AG04450 (cell line): ENCODE results near the gene PDE4D. TPM values are rescaled to one million over a fixed set of nuclear protein-coding genes. Genes with fewer than 3 reads are reported as not detected.

Experiments used
- CTCF ChIA-PET: fragments of 300-600, 350-600 bp; formaldehyde crosslinking; extraction: SDS; loops from one replicate; lab custom pipeline; 2022; ENCODE audit warnings: antibody characterized with exemption, inconsistent platforms; lab: Charles Lee
- POLR2A ChIA-PET: fragments of 350-600 bp; formaldehyde crosslinking; extraction: SDS; loops from one replicate; lab custom pipeline; 2021; ENCODE audit warnings: antibody characterized with exemption, inconsistent platforms; lab: Yijun Ruan, JAX
- DNase-seq: peaks from one replicate; pipeline ENCODE4 v3.0.0-alpha.2; 2011; ENCODE audit warnings: low read depth, low spot score
- H3K27ac ChIP-seq: one replicate; pipeline ENCODE4 v1.5.1; 2012; ENCODE audit warnings: low read depth, low read length, control low read depth
- H3K27me3 ChIP-seq: one replicate; pipeline ENCODE4 v1.6.0; 2012; ENCODE audit warnings: low read length; ENCODE audit not compliant: control insufficient read depth, insufficient read depth
- H3K4me3 ChIP-seq: 2 replicates; pipeline ENCODE4 v1.5.1; 2011; ENCODE audit warnings: mild to moderate bottlenecking, low read depth, low read length, control low read depth
- H3K9me3 ChIP-seq: 2 replicates; pipeline ENCODE4 v1.5.1; 2012; ENCODE audit warnings: low read length; ENCODE audit not compliant: control insufficient read depth, insufficient read depth
- polyA plus RNA-seq: library from polyadenylated mRNA; depleted of rRNA; stranded (reverse); fragments of >200 nt; gene quantifications from 2 replicates; pipeline ENCODE4 v1.2.3, GENCODE V29; 2011
- TF ChIP-seq, protein P1 (sequence below): IDR thresholded peaks from 2 replicates; pipeline ENCODE4 v1.5.1; 2011; ENCODE audit warnings: low read depth, low read length, control low read depth, inconsistent platforms

Gene PDE4D
- polyA plus RNA-seq, 1 experiment, result 12.0 TPM

DNA sequence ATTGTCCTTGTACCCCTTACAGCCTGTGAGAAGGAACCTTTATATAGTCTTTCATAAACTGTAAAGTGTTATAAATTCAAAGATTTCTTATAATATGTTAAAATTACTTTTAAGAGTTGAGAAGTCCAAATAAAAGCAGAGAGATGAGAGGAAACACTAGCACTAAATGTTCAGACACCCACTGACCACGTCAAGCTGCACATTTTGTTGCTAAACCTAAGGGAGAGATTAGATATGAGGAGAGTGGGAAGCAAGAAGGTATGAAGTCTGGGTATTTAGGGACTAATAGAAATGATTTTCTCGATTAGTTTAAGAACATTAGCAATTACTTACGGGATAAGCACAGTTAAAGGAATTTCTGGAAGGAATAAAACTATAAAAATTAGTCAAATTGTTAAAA lies 803.8 kb downstream of the PDE4D start:
- ChIA-PET POLR2A (no interaction called here), CTCF (interaction anchor here (1.0 kb wide), 1 partner anchor 98 kb away, joined by 3 read pairs; no protein-coding TSS in a partner anchor)
- no peak for DNase-seq
- H3K27ac ChIP-seq, result no peak overlapping the region
- H3K4me3 ChIP-seq, result no peak overlapping the region
- TF ChIP-seq, protein P1, sequence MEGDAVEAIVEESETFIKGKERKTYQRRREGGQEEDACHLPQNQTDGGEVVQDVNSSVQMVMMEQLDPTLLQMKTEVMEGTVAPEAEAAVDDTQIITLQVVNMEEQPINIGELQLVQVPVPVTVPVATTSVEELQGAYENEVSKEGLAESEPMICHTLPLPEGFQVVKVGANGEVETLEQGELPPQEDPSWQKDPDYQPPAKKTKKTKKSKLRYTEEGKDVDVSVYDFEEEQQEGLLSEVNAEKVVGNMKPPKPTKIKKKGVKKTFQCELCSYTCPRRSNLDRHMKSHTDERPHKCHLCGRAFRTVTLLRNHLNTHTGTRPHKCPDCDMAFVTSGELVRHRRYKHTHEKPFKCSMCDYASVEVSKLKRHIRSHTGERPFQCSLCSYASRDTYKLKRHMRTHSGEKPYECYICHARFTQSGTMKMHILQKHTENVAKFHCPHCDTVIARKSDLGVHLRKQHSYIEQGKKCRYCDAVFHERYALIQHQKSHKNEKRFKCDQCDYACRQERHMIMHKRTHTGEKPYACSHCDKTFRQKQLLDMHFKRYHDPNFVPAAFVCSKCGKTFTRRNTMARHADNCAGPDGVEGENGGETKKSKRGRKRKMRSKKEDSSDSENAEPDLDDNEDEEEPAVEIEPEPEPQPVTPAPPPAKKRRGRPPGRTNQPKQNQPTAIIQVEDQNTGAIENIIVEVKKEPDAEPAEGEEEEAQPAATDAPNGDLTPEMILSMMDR, result no peak
- H3K9me3 ChIP-seq, result no peaks in the 10 kb centered on the region
- no peaks in the 10 kb centered on the region for H3K27me3 ChIP-seq

DNA sequence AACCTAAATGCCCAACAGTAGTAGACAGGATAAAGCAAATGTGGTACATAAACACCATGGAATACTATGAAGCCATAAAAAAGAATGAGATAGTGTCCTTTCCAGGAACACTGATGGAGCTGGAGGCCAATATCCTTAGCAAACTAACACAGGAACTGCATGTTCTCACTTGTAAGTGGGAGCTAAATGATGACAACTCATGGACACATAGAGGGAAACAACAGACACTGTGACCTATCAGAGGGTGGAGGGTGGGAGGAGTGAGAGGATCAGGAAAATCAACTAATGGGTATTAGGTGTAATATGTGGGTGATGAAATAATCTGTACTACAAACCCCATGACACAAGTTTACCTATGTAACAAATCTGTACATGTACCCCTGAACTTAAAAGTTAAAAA lies 805.0 kb downstream of the PDE4D start:
- CTCF ChIA-PET, result no interaction called here
- DNase-seq, result no peak
- TF ChIP-seq, protein P1, result no peak

DNA sequence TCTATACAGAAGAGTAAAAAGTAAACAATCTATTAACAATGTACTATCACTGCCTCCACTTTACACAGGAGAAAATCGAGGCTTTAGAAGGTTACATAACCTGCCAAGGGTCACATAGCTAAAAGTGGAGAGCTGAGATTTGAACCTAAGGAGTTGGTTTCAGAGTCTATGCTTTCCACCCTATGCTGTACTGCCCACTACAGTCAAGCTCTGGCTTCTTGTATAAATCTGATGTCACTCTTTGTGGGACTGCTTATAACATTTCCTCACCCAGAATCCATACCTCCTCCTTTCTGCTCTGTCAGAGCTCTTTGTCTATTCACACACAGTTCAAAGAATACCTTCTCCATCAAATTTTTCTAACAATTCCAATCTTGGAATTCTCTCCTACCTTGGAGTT lies 807.5 kb downstream of the PDE4D start:
- no peaks in the 10 kb centered on the region for H3K27me3 ChIP-seq
- ChIA-PET CTCF (interaction anchor here (0.8 to 1.1 kb wide), 3 partner anchors 11 to 200 kb away, joined by 3 to 4 read pairs (median 3); no protein-coding TSS in a partner anchor), POLR2A (no interaction called here)
- TF ChIP-seq, protein P1, result no peak
- H3K4me3 ChIP-seq, result no peak overlapping the region
- no peak for DNase-seq
- H3K9me3 ChIP-seq, result no peaks in the 10 kb centered on the region
- no peak overlapping the region for H3K27ac ChIP-seq

More for the DNA sequence above, 805.0 kb downstream of the PDE4D start:
- POLR2A ChIA-PET, result no interaction called here
- no peaks in the 10 kb centered on the region for H3K9me3 ChIP-seq
- H3K27me3 ChIP-seq, result no peaks in the 10 kb centered on the region
- no peak overlapping the region for H3K4me3 ChIP-seq
- H3K27ac ChIP-seq, result no peak overlapping the region

DNA sequence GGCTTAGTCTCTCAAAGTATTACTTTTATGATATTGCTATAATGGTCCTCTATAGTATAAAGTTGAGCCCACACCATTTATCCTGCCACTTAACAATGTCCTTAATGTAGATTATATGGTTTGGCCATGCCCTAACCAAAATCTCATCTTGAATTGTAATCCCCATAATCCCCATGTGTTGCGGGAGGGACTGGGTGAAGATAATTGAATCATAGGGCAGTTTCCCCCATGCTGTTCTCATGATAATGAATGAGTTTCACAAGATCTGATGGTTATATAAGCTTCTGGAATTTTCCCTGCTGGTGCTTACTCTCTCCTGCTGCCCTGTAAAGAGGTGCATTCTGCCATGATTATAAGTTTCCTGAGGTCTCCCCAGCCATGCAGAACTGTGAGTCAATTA lies 811.8 kb downstream of the PDE4D start:
- Histone ChIP-seq H3K9me3 (no peaks in the 10 kb centered on the region), H3K4me3 (no peak overlapping the region), H3K27me3 (no peaks in the 10 kb centered on the region), H3K27ac (no peak overlapping the region)
- no peak for DNase-seq
- ChIA-PET CTCF (interaction anchor here (1.0 kb wide), 1 partner anchor 195 kb away, joined by 3 read pairs; no protein-coding TSS in a partner anchor), POLR2A (no interaction called here)
- TF ChIP-seq, protein P1, result no peak
